ACHN (cell line): ENCODE data around the gene DYNC1H1.
A peak's percentile ranks its signal among the peaks of the same experiment; 100 is the strongest.
"Not testable (repeated sequence)": the region's sequence is repeated elsewhere in the genome, so short reads cannot be mapped to it uniquely, and the experiment has no call there.

Source experiments
- DNase-seq: peaks from one replicate; pipeline ENCODE4 v3.0.0-alpha.2; 2015
- in situ Hi-C: cut with HindIII; loops from 2 replicates; pipeline ENCODE4 v1.10.0; 2017; ENCODE audit warnings: low sequenced_read_pairs, low pct_ligation_motif_present, low pct_unique_long_range_greater_than_20kb

Gene DYNC1H1

GRCh38 chr14:102047808-102048540, 83.6 kb downstream of the DYNC1H1 start:
- no peak for DNase-seq
- in situ Hi-C loops, result no loop called here

GRCh38 chr14:102049258-102050025, 85.1 kb downstream of the DYNC1H1 start:
- no peak for DNase-seq

GRCh38 chr14:102050026-102050405, 85.6 kb downstream of the DYNC1H1 start:
- in situ Hi-C loops, result no loop called here
- DNase-seq, result no peak

More at GRCh38 chr14:102049258-102050025, 85.1 kb downstream of the DYNC1H1 start:
- in situ Hi-C loops, result no loop called here

GRCh38 chr14:102050625-102051024, 86.3 kb downstream of the DYNC1H1 start:
- in situ Hi-C loops, result no loop called here

GRCh38 chr14:102052522-102052921, 88.1 kb downstream of the DYNC1H1 start:
- in situ Hi-C loops, result no loop called here

More at GRCh38 chr14:102050625-102051024, 86.3 kb downstream of the DYNC1H1 start:
- DNase-seq, result no peak

GRCh38 chr14:102055181-102055901, 91.0 kb downstream of the DYNC1H1 start:
- in situ Hi-C loops, result no loop called here
- DNase-seq, result peak; percentile 49

More at GRCh38 chr14:102052522-102052921, 88.1 kb downstream of the DYNC1H1 start:
- no peak for DNase-seq

GRCh38 chr14:102056694-102057442, 92.5 kb downstream of the DYNC1H1 start:
- in situ Hi-C loops, result no loop called here
- DNase-seq, result no peak

- in situ Hi-C loops, result no loop called here
- no peak for DNase-seq
Measured at GRCh38 chr14:102057480-102058114, 93.2 kb downstream of the DYNC1H1 start.

GRCh38 chr14:102058146-102058545, 93.8 kb downstream of the DYNC1H1 start:
- no peak for DNase-seq
- in situ Hi-C loops, result no loop called here

- in situ Hi-C loops, result no loop called here
- no peak for DNase-seq
Measured at GRCh38 chr14:102058961-102059360, 94.6 kb downstream of the DYNC1H1 start.

GRCh38 chr14:102063109-102063807, 98.9 kb downstream of the DYNC1H1 start:
- peak; percentile 75 for DNase-seq
- in situ Hi-C loops, result no loop called here

GRCh38 chr14:102063808-102064429, 99.5 kb downstream of the DYNC1H1 start:
- DNase-seq, result no peak
- in situ Hi-C loops, result no loop called here

- DNase-seq, in situ Hi-C loops: not testable (repeated sequence)
Measured at GRCh38 chr14:102064590-102064989, 100.2 kb downstream of the DYNC1H1 start.

- DNase-seq, result no peak
Measured at GRCh38 chr14:102066041-102066451, 101.7 kb downstream of the DYNC1H1 start.

GRCh38 chr14:102071283-102071998, 107.1 kb downstream of the DYNC1H1 start:
- in situ Hi-C loops, result no loop called here
- DNase-seq, result no peak

More at GRCh38 chr14:102066041-102066451, 101.7 kb downstream of the DYNC1H1 start:
- in situ Hi-C loops, result no loop called here

GRCh38 chr14:102074415-102074964, 110.1 kb downstream of the DYNC1H1 start:
- no peak for DNase-seq
- in situ Hi-C loops, result no loop called here
